C4-2B (cell line): ENCODE data around the gene TMPO.
"Not testable (repeated sequence)": the region's sequence is repeated elsewhere in the genome, so short reads cannot be mapped to it uniquely, and the experiment has no call there.

Experiments
- CTCF ChIP-seq: fragments of 450-650 bp; conservative IDR thresholded peaks from 2 replicates; pipeline ENCODE4 v1.5.1; 2017; ENCODE audit warnings: mild to moderate bottlenecking
- ZFX ChIP-seq: fragments of 450-650 bp; IDR thresholded peaks from 2 replicates; pipeline ENCODE4 v1.6.1; 2017

GRCh38 chr12:98511806-98512205 is 3.6 kb upstream of the TMPO start:
- not testable (repeated sequence) for TF ChIP-seq CTCF, ZFX
